ACC112 (cell line): ENCODE measurements around the gene SCARF2.

ENCODE experiments used
- H2AFZ ChIP-seq: fragments of 200-600 bp; sonication (generic); one replicate; pipeline ENCODE4 v1.6.0; 2017; ENCODE audit warnings: antibody characterized with exemption, low read length; ENCODE audit not compliant: unreplicated experiment
- H3K27ac ChIP-seq: fragments of 200-600 bp; sonication (generic); 2 replicates; pipeline ENCODE4 v1.5.1; 2014; ENCODE audit warnings: low read depth, mild to moderate bottlenecking, antibody characterized with exemption, low read length, moderate library complexity
- H3K27me3 ChIP-seq: fragments of 200-600 bp; sonication (generic); 2 replicates; pipeline ENCODE4 v1.6.1; 2014; ENCODE audit warnings: mild to moderate bottlenecking, antibody characterized with exemption, low read length, moderate library complexity, mixed read lengths; ENCODE audit not compliant: insufficient read depth
- H3K36me3 ChIP-seq: fragments of 200-600 bp; sonication (generic); 2 replicates; pipeline ENCODE4 v1.6.1; 2016; ENCODE audit warnings: mild to moderate bottlenecking, antibody characterized with exemption, low read length, moderate library complexity, mixed read lengths; ENCODE audit not compliant: insufficient read depth
- H3K4me1 ChIP-seq: fragments of 200-600 bp; sonication (generic); one replicate; pipeline ENCODE4 v1.6.1; 2016; ENCODE audit warnings: low read length, mixed read lengths; ENCODE audit not compliant: insufficient read depth, unreplicated experiment, control insufficient read depth
- H3K4me3 ChIP-seq: fragments of 200-600 bp; sonication (generic); 2 replicates; pipeline ENCODE4 v1.5.1; 2014; ENCODE audit warnings: mild to moderate bottlenecking, low read depth, low read length
- H3K79me2 ChIP-seq: fragments of 200-600 bp; sonication (generic); one replicate; pipeline ENCODE4 v1.6.0; 2016; ENCODE audit warnings: low read length; ENCODE audit not compliant: control insufficient read depth, unreplicated experiment, insufficient read depth

Gene SCARF2

DNA sequence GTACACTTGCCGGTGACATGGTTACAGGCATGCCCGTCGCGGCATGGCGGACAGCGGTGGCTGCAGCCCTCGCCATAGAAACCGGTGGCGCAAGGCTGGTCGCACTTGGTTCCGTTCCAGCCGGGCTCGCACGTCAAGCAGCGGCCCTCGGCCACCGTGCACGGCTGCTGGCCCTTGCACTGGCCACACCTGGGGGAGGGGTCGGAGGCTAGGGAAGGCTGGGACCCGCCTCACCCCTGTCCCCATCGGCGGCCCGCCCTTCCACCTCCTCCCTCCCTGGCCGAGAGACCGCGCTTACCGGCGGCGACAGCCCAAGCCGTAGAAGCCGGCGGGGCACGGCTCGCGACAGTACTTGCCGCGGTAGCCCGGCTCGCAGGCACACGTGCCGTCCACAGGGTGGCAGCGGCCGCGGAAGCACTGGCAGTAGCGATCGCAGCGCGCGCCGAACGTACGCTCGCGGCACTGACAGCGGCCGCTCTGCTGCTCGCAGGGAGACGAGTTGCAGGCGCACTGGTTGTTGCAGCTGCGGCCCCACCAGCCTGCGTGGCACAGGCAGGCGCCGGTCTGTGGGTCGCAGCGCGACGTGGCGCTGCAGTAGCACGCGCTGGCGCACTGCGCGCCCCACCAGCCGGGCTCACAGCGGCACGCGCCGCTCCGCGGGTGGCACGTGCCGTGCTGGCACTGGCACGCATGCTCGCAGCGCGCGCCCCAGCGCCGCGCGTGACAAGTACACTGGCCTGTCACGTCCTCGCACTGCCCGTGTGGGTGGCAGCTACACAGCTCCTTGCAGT is 6.7 kb downstream of the SCARF2 start:
- Histone ChIP-seq H3K79me2 (peaks cover 28% of the 10 kb centered on the region), H3K4me3 (no peak overlapping the region), H2AFZ (no peak overlapping the region), H3K36me3 (no peaks in the 10 kb centered on the region), H3K27me3 (no peaks in the 10 kb centered on the region), H3K4me1 (peaks cover 10% of the 10 kb centered on the region), H3K27ac (no peak overlapping the region)

DNA sequence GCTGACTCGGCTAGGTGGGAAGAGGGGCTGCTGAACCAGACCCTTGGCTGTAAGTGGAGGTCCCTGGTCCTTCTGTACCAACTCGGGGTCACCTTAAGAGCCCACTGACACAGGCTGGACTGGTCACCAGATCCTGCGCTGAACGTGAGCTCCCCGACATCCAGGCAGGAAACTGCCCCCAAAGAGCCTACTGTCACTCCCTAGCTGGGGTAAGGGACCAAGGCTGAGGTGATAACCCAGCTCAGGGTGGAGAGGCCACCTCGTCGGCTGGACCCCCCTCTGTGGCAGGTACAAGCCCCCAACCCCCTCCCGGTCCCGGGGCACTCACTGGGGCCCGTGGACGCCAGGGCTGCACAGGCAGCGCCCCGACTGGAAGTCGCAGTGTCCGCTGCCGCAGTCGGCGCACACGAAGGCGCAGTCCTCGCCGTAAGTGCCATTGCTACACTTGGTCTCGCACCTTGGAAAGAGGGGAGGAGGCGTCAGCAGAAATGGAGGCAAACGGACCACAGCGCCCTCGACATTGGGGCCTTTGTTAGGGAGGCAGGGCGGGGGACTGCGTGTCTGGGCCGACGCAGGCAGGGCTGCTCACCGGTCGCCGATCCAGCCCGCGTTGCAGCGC is 7.4 kb downstream of the SCARF2 start:
- H3K4me1 ChIP-seq = peaks cover 3% of the 10 kb centered on the region
- no peak overlapping the region for H3K4me3 ChIP-seq
- no peak overlapping the region for H2AFZ ChIP-seq
- no peak overlapping the region for H3K27ac ChIP-seq
- no peaks in the 10 kb centered on the region for H3K36me3 ChIP-seq
- H3K79me2 ChIP-seq = peaks cover 22% of the 10 kb centered on the region
- H3K27me3 ChIP-seq = no peaks in the 10 kb centered on the region

GRCh38 chr22:20429254-20430100 is 8.1 kb downstream of the SCARF2 start:
- peaks cover 15% of the 10 kb centered on the region for H3K79me2 ChIP-seq
- no peaks in the 10 kb centered on the region for H3K36me3 ChIP-seq
- no peaks in the 10 kb centered on the region for H3K4me1 ChIP-seq
- no peaks in the 10 kb centered on the region for H3K27me3 ChIP-seq
- no peak overlapping the region for H3K4me3 ChIP-seq
- H2AFZ ChIP-seq = no peak overlapping the region
- H3K27ac ChIP-seq = no peak overlapping the region

GRCh38 chr22:20428496-20429253 is 8.9 kb downstream of the SCARF2 start:
- H3K4me3 ChIP-seq = no peak overlapping the region
- H3K27me3 ChIP-seq = no peaks in the 10 kb centered on the region
- no peak overlapping the region for H3K27ac ChIP-seq
- H3K4me1 ChIP-seq = no peaks in the 10 kb centered on the region
- no peaks in the 10 kb centered on the region for H3K36me3 ChIP-seq
- peaks cover 10% of the 10 kb centered on the region for H3K79me2 ChIP-seq
- no peak overlapping the region for H2AFZ ChIP-seq

DNA sequence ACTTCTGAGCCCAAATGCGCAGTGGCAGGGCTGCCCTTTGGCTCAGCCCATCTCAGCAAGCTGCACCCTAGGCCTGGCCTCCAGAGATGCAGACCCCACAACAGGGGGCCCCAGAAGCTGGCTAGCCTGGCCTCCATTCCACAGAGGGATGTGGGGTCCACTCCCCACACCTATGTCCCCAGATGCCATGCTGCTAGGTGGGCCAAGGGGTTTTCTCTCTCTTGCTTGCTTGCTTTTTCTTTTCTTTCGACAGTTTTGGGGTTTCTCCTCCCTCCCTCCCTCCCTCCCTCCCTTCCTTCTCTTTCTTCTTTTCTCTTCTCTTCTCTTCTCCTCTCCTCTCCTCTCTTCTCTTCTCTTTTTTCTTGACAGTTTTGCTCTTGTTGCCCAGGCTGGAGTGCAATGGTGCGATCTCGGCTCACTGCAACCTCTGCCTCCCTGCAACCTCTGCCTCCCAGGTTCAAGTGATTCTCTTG is 9.6 kb downstream of the SCARF2 start:
- H3K79me2 ChIP-seq = peaks cover 5% of the 10 kb centered on the region
- H2AFZ ChIP-seq = no peak overlapping the region
- H3K4me1 ChIP-seq = no peaks in the 10 kb centered on the region
- H3K27me3 ChIP-seq = no peaks in the 10 kb centered on the region
- no peak overlapping the region for H3K27ac ChIP-seq
- no peak overlapping the region for H3K4me3 ChIP-seq
- H3K36me3 ChIP-seq = no peaks in the 10 kb centered on the region

- Histone ChIP-seq H3K36me3 (no peaks in the 10 kb centered on the region), H3K4me3 (no peak overlapping the region), H3K27ac (no peak overlapping the region), H3K4me1 (no peaks in the 10 kb centered on the region), H3K27me3 (no peaks in the 10 kb centered on the region), H2AFZ (no peak overlapping the region), H3K79me2 (peaks cover 3% of the 10 kb centered on the region)
These were observed 10.3 kb downstream of the SCARF2 start for GRCh38 chr22:20427104-20427944.

- Histone ChIP-seq H2AFZ (no peak overlapping the region), H3K4me3 (no peak overlapping the region), H3K79me2 (no peaks in the 10 kb centered on the region), H3K27ac (no peak overlapping the region), H3K27me3 (no peaks in the 10 kb centered on the region), H3K36me3 (no peaks in the 10 kb centered on the region), H3K4me1 (no peaks in the 10 kb centered on the region)
These were observed 11.4 kb downstream of the SCARF2 start for GRCh38 chr22:20426259-20426615.

GRCh38 chr22:20425566-20426258 is 11.9 kb downstream of the SCARF2 start:
- H3K4me1 ChIP-seq = no peaks in the 10 kb centered on the region
- H3K4me3 ChIP-seq = no peak overlapping the region

DNA sequence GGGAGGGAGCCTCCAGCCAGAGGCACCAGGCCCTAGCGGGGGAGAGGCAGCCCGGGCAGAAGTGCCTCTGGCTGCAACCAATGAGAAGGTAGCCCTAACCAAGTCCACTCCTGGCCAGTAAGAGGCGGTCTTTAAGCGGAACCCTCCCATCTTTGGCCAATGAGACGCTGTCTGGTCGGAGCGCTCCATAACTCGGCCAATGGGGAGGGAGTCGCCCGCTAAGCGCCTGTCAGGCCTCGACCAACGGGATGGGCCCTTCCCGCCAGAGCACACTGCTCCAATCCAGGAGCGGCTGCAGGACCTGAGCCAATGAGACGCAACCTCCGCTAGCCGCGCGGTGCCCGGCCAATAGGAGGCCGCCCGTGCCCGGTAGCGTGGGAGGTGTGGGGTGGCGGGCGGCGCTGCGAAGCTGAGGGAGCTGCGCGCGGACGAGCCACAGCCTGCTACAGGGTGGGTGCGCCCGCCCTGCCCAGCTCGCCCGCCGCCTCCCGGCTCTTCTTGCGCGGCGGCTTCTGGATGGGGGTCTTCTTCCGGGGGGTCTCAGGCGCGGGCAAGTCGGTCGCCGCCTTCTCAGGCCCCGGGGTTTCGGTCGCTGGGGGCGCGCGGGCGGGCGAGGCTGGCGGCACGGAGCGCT is 12.6 kb downstream of the SCARF2 start:
- Histone ChIP-seq H2AFZ (no peak overlapping the region), H3K27ac (no peak overlapping the region), H3K36me3 (no peaks in the 10 kb centered on the region), H3K4me1 (no peaks in the 10 kb centered on the region), H3K79me2 (no peaks in the 10 kb centered on the region), H3K4me3 (no peak overlapping the region), H3K27me3 (no peaks in the 10 kb centered on the region)

More at GRCh38 chr22:20425566-20426258, 11.9 kb downstream of the SCARF2 start:
- Histone ChIP-seq H3K79me2 (no peaks in the 10 kb centered on the region), H2AFZ (no peak overlapping the region), H3K27ac (no peak overlapping the region), H3K27me3 (no peaks in the 10 kb centered on the region), H3K36me3 (no peaks in the 10 kb centered on the region)
